K562 (cell line): ENCODE data around the gene SLC29A3.

Source experiments
- FOXP4 ChIP-seq: sonication (generic); formaldehyde crosslinking; IDR thresholded peaks from 2 replicates; pipeline ENCODE4 v1.8.0; 2022; ENCODE audit warnings: mild to moderate bottlenecking, missing genetic modification reagents, borderline replicate concordance
- ZNF764 ChIP-seq: fragments of 250-450 bp; sonication (Bioruptor Pico); IDR thresholded peaks from 2 replicates; pipeline ENCODE4 v1.4.0; 2020; ENCODE audit warnings: low read depth, mild to moderate bottlenecking, moderate library complexity

GRCh38 chr10:71368176-71368575 lies 49.1 kb downstream of the SLC29A3 start:
- TF ChIP-seq FOXP4 (CRISPR knock-in tag): no peak
- TF ChIP-seq ZNF764: no peak
